ENCODE results near the gene MAP3K7. TPM values are rescaled to one million over a fixed set of nuclear protein-coding genes. Genes with fewer than 3 reads are reported as not detected.

The MAP3K7 gene
- total and polyA plus RNA-seq, 2 of the 13 experiments (the other 11 are each of a cell fraction or from before 2014, with no cell fraction given): 24.1 to 24.4 TPM

DNA sequence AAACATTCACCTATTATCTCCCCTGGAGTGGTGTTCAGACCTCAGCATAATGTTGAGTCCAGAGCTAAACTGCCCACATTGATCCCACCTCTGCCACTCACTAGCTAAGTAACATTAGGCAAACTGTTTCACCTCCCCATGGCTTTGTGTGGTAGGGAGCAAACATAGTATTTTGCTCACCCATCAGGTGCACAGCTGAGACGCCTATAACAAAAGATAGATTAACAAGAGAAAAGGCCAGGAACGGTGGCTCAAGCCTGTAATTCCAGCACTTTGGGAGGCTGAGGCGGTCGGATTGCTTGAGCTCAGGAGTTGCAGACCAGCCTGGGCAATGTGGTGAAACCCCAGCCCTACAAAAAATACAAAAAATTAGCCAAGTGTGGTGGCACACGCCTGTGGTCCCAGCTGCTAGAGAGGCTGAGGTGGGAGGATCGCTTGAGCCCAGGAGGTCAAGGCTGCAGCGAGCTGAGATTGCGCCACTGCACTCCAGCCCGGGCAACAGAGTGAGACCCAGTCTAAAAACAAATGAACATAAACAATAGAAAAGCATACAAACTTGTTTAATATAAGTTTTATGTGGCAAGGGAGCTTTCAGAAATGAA is 91.6 kb downstream of the MAP3K7 start:
- in situ Hi-C loops (cut with HindIII; ENCODE audit: extremely low pct_ligation_motif_present, low pct_unique_long_range_greater_than_20kb) (loop anchor here (25.0 kb wide), 1 partner anchor 208 kb away; the partner anchor contains the start of gene BACH2), intact Hi-C loops (cut with micrococcal nuclease; ENCODE audit: unreplicated experiment) (loop anchor here (5.0 kb wide), 1 partner anchor 437 kb away; no protein-coding TSS in a partner anchor)
- POLR2A ChIA-PET: no interaction called here
- H3K4me3 ChIP-seq (replicated peaks in 1 of 3; ENCODE audit: insufficient read depth in 1 of 3, low read depth in 2 of 3, low read length in 3 of 3): no peak overlapping the region
- no peaks in the 10 kb centered on the region; a peak in 1 of 5 replicates for H3K27me3 ChIP-seq (ENCODE audit: control insufficient read depth in 1 of 2, insufficient read depth in 2 of 2, low read length in 2 of 2)
- TF ChIP-seq, protein P1, sequence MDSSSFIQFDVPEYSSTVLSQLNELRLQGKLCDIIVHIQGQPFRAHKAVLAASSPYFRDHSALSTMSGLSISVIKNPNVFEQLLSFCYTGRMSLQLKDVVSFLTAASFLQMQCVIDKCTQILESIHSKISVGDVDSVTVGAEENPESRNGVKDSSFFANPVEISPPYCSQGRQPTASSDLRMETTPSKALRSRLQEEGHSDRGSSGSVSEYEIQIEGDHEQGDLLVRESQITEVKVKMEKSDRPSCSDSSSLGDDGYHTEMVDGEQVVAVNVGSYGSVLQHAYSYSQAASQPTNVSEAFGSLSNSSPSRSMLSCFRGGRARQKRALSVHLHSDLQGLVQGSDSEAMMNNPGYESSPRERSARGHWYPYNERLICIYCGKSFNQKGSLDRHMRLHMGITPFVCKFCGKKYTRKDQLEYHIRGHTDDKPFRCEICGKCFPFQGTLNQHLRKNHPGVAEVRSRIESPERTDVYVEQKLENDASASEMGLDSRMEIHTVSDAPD (CRISPR knock-in tag; IDR thresholded peaks at IDR 0.05): no peak
- no peak for TF ChIP-seq ZKSCAN8 (CRISPR knock-in tag; IDR thresholded peaks at IDR 0.05; ENCODE audit: borderline replicate concordance)
- no peak for TF ChIP-seq ZFP90 (CRISPR knock-in tag; IDR thresholded peaks at IDR 0.05; ENCODE audit: borderline replicate concordance)
- TF ChIP-seq ELF3 (CRISPR knock-in tag; IDR thresholded peaks at IDR 0.05): no peak
- peak; percentile 61; the same call in 1 of the 2 replicates for TF ChIP-seq ZNF460 (CRISPR knock-in tag; IDR thresholded peaks at IDR 0.05; ENCODE audit: borderline replicate concordance)
- TF ChIP-seq ZNF770 (CRISPR knock-in tag; IDR thresholded peaks at IDR 0.05): peak; percentile 68
- no peak for TF ChIP-seq ZSCAN21 (CRISPR knock-in tag; IDR thresholded peaks at IDR 0.05; ENCODE audit: borderline replicate concordance)
- peak; percentile 75 for TF ChIP-seq ZNF121 (CRISPR knock-in tag; IDR thresholded peaks at IDR 0.05)
- no peaks in the 10 kb centered on the region for H3K9me3 ChIP-seq (ENCODE audit: low read length)
- H2AFZ ChIP-seq (ENCODE audit: low read length): no peak overlapping the region
- H3K4me2 ChIP-seq (ENCODE audit: low read depth, low read length): no peak overlapping the region
- H4K20me1 ChIP-seq (ENCODE audit: insufficient read depth, low read length): no peaks in the 10 kb centered on the region
- 38% methylated on average over 9 of the region's 9 CpGs for WGBS (ENCODE audit: low lambda C conversion rate)
- FAIRE-seq: no peak
- CTCF ChIA-PET (ENCODE audit: low intra/inter-chr PET ratio, low total read pairs): no interaction called here
- BruUV-seq (replicated peaks): no TSS peak
- no peak overlapping the region for H3K27ac ChIP-seq (ENCODE audit: extremely low read length, insufficient read depth, low read length)
- ATAC-seq: no peak
- no peaks in the 10 kb centered on the region for H3K79me2 ChIP-seq (ENCODE audit: insufficient read depth, low read length)
- no peaks in the 10 kb centered on the region for H3K36me3 ChIP-seq (replicated peaks in 1 of 2; ENCODE audit: control insufficient read depth in 1 of 2, insufficient read depth in 2 of 2, low read length in 2 of 2)
- H3K9ac ChIP-seq (ENCODE audit: insufficient read depth, low read depth, low read length): no peak overlapping the region
- DNase-seq (ENCODE audit: low spot score): no peak
- H3K4me1 ChIP-seq (ENCODE audit: insufficient read depth, low read length): no peaks in the 10 kb centered on the region
